GM04503 (cell line): ENCODE data around the gene SMURF2.
"Not testable (repeated sequence)": the region's sequence is repeated elsewhere in the genome, so short reads cannot be mapped to it uniquely, and the experiment has no call there.

Experiments
- DNase-seq: peaks from one replicate; pipeline ENCODE4 v3.0.0-alpha.2; 2012; ENCODE audit warnings: low read depth

The SMURF2 gene

DNA sequence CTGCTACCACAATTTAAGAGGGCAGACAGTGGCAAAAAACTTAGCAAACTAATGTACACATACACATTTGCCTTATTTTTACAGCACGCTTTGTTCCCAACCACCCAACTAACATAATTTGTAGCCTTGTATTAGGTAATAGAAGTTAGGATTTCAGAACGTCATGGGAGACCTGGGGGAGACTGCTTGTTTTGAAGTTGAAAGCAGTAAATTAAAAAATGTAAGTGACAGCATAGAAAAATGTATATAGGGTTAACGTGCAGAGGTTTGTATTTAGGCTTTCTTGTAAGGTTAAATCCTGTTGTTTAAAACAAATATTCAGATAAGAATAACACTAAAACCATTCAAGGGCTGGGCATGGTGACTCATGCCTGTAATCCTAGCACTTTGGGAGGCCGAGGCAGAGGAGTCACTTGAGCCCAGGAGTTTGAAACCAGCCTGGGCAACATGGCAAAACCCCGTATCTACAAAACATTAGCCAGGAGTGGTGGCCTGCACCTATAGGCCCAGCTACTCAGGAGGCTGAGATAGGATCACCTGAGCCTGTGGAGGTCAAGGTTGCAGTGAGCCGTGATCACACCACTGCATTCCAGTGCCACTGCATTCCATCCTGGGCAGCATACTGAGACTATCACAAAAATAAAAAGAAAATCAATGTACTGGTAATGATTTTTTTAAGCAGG is 2.3 kb upstream of the SMURF2 start:
- DNase-seq, result not testable (repeated sequence)

DNA sequence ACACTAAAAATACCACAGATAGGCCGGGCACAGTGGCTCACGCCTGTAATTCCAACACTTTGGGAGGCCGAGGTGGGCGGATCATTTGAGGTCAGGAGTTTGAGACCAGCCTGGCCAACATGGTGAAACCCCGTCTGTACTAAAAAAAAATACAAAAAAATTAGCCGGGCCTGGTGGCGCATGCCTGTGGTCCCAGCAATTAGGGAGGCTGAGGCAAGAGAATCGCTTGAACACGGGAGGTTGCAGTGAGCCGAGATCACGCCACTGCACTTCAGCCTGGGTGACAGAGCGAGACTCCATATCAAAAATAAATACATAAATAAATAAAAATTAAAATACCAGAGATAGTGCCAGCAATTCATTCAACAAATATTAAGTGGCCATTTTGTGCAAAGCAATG is 1.7 kb upstream of the SMURF2 start:
- not testable (repeated sequence) for DNase-seq

DNA sequence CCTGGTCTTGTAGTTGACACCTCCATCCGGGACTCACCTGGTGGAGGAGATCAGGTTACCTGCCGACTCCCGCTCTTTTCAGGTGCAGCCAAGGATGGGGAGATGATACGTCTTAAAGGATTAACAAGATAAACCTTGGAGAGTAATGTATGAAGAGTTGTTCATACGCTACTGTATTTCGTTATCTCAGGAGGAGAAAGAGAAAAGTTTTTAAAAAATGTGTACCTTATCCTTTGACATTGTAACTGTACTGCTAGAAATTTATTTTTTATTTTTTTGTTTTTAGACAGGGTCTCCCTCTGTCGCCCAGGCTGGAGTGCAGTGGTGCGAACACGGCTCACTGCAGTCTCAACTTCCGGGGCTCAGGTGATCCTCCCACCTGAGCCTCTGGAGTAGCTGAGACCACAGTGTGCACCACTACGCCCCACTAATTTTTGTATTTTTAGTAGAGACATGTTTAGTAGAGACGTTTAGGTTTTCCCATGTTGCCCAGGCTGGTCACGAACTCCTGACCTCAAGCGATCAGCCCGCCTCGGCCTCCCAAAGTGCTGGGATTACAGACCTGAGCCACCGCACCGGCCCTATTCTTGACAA is 764 bp upstream of the SMURF2 start:
- DNase-seq, result no peak

DNA sequence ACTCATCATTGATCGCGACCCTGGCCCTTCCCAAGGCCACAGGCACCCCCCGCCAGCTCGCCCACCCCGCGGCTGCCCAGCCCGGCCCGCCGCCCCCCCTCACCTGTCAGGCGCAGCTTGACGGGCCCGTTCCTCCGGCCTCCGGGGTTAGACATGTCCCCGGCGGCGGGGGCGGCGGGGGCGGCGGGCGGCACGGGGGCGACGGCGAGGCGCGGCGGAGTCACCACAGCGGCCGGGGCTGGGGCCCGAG is 456 bp downstream of the SMURF2 start:
- DNase-seq, result no peak

DNA sequence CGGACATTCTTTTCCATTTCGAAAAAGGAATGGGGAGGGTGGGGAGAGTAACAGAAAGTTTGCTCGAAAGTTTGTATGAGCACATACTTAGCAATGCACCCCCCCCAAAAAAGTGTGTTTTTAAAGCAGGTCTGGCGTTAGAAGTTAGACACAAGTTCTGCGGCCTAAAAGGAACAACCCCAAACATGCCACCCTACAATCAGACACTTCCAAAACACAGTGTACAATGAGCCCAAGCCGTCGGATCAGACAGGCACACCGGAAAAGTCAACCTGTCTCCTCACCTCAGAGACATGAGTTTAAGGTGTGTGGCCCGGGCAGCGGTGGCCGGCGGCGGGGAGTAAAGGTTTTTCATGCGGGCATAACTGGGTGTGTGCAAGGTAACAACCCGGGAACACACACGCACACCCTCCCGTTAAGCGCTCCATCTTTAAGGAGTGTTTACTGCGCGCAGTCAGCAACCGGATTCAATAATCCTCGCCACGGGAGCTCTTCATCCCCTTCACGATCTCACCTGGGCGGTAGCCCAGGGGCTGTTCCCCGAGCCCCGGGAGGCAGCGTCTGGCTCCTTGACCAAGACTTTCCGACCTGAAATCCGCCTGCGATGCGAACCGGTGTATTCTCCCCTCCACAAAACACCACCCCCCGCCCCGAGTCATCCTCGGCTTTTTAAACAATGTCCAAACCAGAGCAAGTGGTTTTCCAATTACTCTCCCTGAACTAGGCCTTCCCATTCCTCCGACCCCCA is 955 bp downstream of the SMURF2 start:
- not testable (repeated sequence) for DNase-seq

DNA sequence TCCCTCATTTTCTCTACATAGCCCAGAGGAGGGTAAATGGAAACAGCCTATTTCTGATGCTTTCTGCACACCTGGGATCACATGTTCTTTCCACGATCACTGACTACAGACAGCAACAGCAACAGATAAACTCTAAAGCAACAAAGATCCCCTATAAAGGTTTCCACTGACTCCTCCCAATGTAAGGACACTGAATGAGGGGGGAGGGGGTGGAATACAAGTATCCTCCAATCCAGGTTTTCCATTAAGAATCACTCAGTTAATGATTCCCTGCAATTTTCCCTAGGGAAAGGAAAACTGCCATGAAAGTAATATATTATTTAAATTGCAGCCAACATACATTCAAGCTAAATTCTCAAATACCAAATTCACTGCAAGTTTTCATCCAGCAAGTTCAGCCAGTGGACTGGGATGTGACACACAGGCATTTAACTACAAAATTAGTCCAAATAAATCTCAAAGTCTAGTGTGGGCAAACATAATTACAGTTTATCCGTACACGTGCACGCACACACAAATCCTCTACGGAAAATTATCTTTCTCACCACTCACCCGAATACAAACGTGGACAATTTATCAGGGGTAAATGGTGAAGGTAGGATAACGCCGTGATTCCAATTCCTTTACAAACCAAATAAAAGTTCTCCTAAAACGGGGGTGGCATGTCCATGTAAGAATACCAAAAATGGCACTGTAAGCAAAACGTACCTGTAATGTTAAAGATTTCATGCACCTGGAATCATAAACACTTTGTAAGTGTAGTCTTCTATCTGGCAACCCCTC is 1.7 kb downstream of the SMURF2 start:
- DNase-seq, result not testable (repeated sequence)

DNA sequence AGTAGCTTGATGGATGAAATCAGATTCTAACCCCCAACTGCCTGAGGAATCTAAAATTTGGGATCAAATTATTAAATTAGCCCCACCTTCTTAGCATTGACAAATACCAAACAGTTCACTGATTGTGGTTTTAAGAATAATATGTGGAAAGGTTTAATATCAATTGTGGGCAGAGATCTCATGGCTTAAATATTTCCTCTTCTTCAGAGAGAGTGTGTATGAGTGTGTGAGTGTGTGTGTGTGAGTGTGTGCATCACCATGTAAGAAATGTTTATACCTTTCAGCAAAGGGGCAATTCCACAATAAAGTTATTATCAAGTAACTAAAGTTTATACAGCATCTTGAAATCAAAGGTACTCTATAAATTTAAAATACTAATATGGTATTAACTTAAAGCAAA is 3.2 kb downstream of the SMURF2 start:
- DNase-seq, result no peak

DNA sequence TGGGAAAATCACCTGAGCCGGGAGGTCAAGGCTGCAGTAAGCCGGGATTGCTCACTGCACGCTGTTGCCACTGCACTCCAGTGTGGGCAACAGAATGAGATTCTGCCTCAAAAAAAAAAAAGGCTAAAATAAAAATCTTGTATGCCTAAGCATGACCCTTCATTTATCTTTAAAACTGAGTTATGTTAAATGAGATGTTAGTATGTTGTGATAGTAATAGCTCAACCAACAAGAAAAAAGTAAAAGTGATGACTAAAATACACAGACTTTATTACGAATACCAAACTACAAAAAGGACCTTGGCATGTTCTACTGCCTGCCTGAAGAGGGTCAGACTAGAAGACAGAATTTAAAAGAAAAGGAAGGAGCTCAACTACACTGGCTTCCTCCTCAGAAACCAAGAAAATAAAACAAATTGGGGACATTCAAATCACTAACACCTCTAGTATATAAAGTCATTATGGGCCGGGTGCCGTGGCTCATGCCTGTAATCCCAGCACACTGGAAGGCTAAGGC is 4.4 kb downstream of the SMURF2 start:
- DNase-seq, result no peak

DNA sequence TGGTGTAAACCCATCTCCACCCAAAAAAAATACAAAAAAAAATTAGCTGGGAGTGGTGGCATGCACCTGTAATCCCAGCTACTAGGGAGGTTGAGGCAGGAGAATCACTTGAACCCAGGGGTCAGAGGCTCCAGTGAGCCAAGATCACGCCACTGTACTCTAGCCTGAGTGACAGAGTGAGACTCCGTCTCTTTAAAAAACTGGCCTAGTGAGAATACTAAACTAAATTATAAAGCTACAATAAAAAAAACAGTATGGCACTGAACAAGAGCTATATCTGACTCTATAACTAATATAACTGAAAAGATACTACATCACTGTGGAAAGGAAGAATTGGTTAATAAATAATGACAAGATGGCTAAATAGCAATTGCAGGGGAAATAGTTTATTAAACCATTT is 6.4 kb downstream of the SMURF2 start:
- no peak for DNase-seq

DNA sequence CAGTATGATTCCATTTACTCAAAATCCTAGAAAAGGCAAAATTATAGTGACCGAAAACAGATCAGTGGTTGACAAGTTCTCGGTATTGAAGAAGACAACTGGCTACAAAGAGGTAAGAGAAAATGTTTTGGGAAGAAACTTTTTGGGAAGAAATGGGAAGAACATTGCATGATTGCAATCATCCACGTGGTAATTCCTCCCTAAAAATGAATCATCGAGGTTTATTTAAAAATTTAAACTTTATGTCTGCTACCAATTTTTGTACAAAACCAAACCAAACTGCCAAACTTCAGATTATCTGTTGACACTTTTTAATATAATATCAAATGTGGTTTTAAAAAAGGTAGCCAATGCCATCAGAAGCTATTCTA is 8.1 kb downstream of the SMURF2 start:
- DNase-seq, result no peak

DNA sequence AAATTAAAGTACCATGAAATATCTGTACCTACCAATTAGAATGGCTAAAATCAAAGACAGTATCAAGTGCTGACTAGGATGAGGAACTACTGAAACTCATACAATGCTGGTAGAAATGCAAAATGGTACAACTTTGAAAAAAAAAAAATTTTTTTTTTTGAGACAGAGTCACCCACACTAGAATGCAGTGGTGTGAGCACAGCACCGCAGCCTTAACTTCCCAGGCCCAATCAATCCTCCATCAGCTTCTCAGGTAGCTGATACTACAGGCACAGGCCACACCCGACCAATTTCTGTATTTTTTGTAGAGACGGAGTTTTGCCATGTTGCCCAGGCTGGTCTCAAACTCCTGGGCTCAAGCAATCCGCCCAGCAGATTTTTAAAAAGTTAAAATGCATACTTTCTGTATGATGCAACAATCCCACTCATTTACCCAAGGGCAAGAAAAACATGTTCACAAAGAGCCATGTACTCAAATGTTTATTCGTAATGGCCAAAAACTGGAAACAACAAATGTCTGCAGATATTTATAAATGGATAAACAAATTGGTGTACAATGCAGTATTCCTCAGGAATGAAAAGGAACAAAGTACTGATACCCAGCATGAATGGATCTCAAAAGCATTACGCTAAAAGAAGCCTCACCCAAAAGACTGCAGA is 8.7 kb downstream of the SMURF2 start:
- DNase-seq, result no peak

DNA sequence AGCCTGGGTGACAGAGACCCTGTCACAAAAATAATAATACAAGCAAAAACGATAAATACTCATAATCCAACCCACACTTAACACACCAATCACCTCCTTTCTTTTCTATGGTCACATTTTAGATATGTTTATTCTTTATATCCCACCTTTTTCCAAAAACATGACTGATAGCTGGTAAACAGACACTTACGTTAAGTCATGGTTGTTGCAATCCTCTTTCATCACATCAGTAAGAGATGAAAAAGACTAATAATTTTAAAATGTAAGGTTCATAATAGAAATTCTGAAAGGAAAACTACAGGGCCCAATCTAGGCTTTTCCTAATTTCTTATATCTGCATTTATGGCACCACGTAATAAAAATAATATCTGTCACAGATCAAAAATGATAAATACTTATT is 10.2 kb downstream of the SMURF2 start:
- DNase-seq, result no peak

DNA sequence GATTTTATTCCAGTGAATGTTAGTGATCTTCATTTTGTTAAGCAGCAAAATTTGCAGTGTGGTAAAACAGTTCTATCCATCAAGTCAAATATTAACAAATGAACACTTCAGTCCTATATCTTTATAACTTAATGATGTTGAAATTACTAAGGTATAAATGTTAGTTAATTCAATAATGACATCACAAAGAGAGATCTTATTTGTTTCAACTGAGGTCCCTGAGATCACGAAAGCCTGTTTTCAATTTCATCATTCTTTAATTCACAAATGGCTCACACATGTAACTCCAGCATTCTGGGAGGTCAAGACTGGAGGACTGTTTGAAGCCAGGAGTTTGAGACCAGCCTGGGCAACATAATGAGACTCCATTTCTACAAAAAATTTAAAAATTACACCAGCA is 13.9 kb downstream of the SMURF2 start:
- no peak for DNase-seq

DNA sequence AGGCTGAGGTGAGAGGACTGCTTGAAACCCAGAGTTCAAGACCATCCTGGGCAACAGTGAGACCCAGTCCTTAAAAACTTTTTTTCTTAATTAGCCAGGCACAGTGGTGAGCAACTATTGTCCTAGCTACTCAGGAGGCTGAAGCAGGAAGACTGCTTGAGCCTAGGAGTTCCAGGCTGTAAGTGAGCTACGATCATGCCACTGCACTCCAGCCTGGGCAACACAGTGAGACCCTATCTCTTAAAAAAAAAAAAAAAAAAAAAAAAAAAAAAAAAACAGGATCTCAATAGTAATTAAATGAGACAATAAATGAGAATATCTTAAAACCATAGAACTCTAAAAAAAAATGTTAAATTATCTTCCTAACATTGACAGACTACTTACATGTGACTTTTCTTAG is 14.3 kb downstream of the SMURF2 start:
- DNase-seq, result no peak

DNA sequence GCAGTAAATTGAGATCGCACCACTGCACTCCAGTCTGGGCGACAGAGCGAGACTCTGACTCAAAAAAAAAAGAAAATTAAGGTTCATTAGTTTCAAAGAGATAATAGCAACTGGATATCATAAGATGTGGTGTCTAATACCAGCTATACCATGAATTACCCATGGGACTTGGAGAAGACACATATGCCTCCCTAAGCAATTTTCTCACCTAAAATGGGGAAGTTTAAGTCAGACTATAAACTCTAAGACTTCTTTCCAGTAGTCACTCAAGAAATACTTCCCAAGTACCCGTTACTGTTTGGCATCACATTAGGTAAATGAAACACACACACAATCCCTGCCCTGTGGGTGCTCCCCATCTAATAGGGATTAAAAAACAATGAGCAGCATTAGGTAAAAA is 22.6 kb downstream of the SMURF2 start:
- DNase-seq, result no peak

DNA sequence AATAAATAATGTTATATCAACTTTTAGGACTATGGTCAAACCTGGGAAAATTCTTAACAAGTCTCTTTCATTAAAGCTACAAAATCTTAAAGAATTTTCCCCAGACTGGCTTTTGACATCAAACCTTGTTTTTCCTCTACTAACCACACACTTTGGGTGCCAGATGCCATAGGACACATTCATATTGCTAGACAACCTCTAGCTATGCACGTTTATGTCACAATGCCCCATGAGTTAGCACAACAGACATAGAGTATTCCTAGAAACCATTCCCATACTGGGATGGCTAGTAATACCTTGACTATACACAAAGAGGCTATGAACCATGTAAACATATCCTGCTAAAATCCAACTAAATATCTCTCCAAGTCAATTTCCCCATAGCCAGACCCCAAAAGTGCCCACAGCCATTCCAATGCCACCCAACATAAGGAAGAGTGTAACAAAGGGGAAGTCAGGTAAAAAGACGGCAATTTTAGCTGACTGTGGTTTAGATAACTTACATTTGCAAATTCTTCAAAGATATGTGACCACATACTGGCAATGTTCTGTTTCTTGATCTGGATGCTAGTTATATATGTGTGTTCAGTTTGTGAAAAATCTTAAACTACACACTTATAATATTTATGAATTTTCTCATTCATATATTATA is 23.4 kb downstream of the SMURF2 start:
- no peak for DNase-seq

DNA sequence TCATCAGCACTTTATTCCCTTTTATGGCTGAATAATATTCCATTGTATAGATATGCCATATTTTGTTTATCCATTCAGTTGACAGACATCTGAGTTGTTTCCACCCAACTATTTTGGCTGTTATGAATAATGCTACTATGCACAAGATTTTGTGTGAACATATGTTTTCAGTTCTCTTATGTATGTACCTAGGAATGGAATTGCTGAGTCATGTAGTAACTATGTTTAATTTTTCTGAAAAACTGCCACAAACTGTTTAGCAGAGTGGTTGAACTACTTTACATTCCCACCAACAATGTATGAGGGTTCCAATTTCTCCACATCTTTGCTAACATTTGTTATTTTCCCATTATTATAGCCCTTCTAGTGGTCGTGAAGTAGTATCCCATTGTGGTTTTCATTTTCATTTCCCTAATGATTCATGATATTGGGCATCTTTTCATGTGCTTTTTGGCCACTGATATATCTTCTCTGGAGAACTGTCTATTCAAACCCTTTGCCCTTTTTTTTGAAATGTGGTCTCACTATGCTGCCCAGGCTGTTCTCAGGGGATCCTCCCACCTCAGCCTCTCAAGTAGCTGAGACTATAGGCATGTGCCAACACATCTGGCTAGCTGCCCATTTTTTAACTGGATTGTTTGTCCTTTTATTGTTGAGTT is 26.3 kb downstream of the SMURF2 start:
- peak; percentile 82 for DNase-seq

DNA sequence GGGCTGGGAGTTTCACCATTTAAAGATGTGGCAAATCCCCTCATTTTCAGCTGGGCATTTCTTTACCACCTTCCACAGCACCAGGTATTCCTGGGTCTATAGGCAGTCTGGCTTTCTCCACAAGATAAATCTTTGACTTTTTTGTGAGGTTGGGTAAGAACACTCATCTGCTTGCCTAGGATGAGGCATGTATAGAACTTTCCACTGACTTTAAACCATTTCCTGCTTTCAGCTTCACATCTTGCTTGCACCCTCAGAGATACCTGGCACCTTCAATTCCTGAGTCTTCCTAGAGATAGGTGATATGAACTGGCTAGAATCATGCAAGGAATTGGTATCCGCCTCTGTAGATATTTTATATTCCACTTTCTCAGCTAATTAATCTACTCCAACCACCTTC is 27.9 kb downstream of the SMURF2 start:
- DNase-seq, result no peak

DNA sequence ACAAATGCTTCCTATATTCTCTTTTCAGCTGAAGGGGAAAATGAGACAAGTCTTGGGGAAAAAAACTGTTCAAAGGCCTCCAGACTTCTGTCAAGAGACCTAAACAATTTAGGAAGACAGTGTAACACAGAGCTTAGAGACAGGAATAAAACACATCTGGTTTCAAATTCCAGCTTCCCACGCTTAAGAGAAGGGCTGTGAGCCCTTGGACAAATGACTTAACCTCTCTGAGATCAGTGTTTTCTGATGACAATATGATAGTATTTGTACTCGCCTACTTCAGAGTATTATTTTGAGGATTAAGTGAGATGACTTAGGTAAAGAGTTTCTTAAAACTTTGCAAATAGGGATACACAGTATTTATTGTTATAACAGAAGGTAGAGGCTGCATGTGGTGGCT is 29.5 kb downstream of the SMURF2 start:
- no peak for DNase-seq

DNA sequence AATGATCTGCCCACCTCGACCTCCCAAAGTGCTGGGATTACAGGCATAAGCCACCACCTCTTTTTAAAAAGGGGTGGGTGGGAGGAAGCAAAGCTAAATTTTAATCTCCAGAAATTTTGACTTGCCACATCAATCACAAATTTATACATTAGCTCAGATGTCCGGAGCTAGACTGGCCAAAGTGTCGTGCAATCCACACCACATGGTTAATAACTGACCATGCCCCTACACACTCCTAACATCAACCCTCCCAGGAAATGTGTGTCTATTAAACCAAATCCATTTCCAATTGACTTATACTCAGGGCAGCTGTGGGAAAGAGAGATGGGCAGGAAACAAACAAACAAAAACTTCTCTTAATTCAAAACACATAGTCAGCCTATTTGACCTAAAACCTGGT is 29.9 kb downstream of the SMURF2 start:
- no peak for DNase-seq
